DMS 273 (cell line): ENCODE results near the gene PIF1.

ENCODE experiments used
- DNase-seq: peaks from one replicate; lab custom pipeline; 2025; ENCODE audit not compliant: unreplicated experiment; lab: John Stamatoyannopoulos, UW

Gene PIF1

GRCh38 chr15:64825431-64826294 lies at the start of gene PIF1:
Gene PIF1, minus strand, starts transcription at chr15:64825647. Its CDS starts 1,312 bp downstream, at chr15:64824335.
- DNase-seq = peak; percentile 98

- no peak for DNase-seq
Observed at GRCh38 chr15:64870353-64870752, 44.9 kb upstream of the PIF1 start.

- DNase-seq = no peak
Observed at GRCh38 chr15:64869501-64869900, 44.1 kb upstream of the PIF1 start.

GRCh38 chr15:64865998-64866520 lies 40.6 kb upstream of the PIF1 start:
- DNase-seq = no peak

GRCh38 chr15:64865126-64865997 lies 39.9 kb upstream of the PIF1 start:
- DNase-seq = no peak

GRCh38 chr15:64864068-64864467 lies 38.6 kb upstream of the PIF1 start:
- DNase-seq = peak; percentile 46

GRCh38 chr15:64862408-64862807 lies 37.0 kb upstream of the PIF1 start:
- no peak for DNase-seq

GRCh38 chr15:64861960-64862359 lies 36.5 kb upstream of the PIF1 start:
- no peak for DNase-seq

- DNase-seq = no peak
Observed at GRCh38 chr15:64861331-64861730, 35.9 kb upstream of the PIF1 start.

GRCh38 chr15:64859226-64859625 lies 33.8 kb upstream of the PIF1 start:
- DNase-seq = no peak

GRCh38 chr15:64858021-64858575 lies 32.7 kb upstream of the PIF1 start:
- DNase-seq = peak; percentile 56

- DNase-seq = no peak
Observed at GRCh38 chr15:64857421-64857820, 32.0 kb upstream of the PIF1 start.

- peak; percentile 7 for DNase-seq
Observed at GRCh38 chr15:64856429-64857145, 31.1 kb upstream of the PIF1 start.

GRCh38 chr15:64855205-64855975 lies 29.9 kb upstream of the PIF1 start:
- DNase-seq = peak; percentile 75

GRCh38 chr15:64854526-64854925 lies 29.1 kb upstream of the PIF1 start:
- DNase-seq = peak; percentile 39

GRCh38 chr15:64854041-64854440 lies 28.6 kb upstream of the PIF1 start:
- peak; percentile 20 for DNase-seq

- no peak for DNase-seq
Observed at GRCh38 chr15:64851503-64851840, 26.0 kb upstream of the PIF1 start.

- no peak for DNase-seq
Observed at GRCh38 chr15:64850778-64851502, 25.5 kb upstream of the PIF1 start.
